OCI-LY1 (cell line): Measurements from ENCODE around the gene BCL2L13.

Experiments
- H2AFZ ChIP-seq: fragments of 200-600 bp; sonication (generic), shearing (Covaris generic); 2 replicates; pipeline ENCODE4 v1.6.0; 2014; ENCODE audit warnings: antibody characterized with exemption, mild to moderate bottlenecking, low read length
- H3F3A ChIP-seq: fragments of 200-600 bp; sonication (generic), shearing (Covaris generic); 2 replicates; pipeline ENCODE4 v1.6.0; 2014; ENCODE audit warnings: mild to moderate bottlenecking, antibody characterized with exemption, low read length, moderate library complexity; ENCODE audit not compliant: insufficient read depth
- H3K27ac ChIP-seq: fragments of 200-600 bp; sonication (generic); 2 replicates; pipeline ENCODE4 v1.5.1; 2014; ENCODE audit warnings: low read length, mixed run types, mild to moderate bottlenecking, low read depth; ENCODE audit not compliant: poor library complexity, severe bottlenecking
- H3K27me3 ChIP-seq: fragments of 200-600 bp; sonication (generic); 2 replicates; pipeline ENCODE4 v1.6.0; 2014; ENCODE audit warnings: antibody characterized with exemption, mild to moderate bottlenecking, low read length, moderate library complexity; ENCODE audit not compliant: insufficient read depth
- H3K36me3 ChIP-seq: fragments of 200-600 bp; sonication (generic); 2 replicates; pipeline ENCODE4 v1.6.1; 2014; ENCODE audit warnings: mild to moderate bottlenecking, antibody characterized with exemption, low read length, moderate library complexity, mixed read lengths; ENCODE audit not compliant: insufficient read depth
- H3K4me1 ChIP-seq: fragments of 200-600 bp; sonication (generic); 2 replicates; pipeline ENCODE4 v1.5.1; 2014; ENCODE audit warnings: mild to moderate bottlenecking, low read length, moderate library complexity; ENCODE audit not compliant: insufficient read depth, severe bottlenecking
- H3K4me2 ChIP-seq: fragments of 200-600 bp; sonication (generic), shearing (Covaris generic); 2 replicates; pipeline ENCODE4 v1.6.1; 2014; ENCODE audit warnings: low read length
- H3K4me3 ChIP-seq: fragments of 200-600 bp; sonication (generic); 2 replicates; pipeline ENCODE4 v1.5.1; 2014; ENCODE audit warnings: low read length, low read depth, mild to moderate bottlenecking, mixed read lengths; ENCODE audit not compliant: poor library complexity, severe bottlenecking
- H3K79me2 ChIP-seq: fragments of 200-600 bp; shearing (Covaris generic); 2 replicates; pipeline ENCODE4 v1.6.1; 2016; ENCODE audit warnings: mixed run types, low read length, mixed read lengths; ENCODE audit not compliant: insufficient read depth
- H3K9ac ChIP-seq: fragments of 200-600 bp; sonication (generic), shearing (Covaris generic); 2 replicates; pipeline ENCODE4 v1.6.1; 2014; ENCODE audit warnings: mild to moderate bottlenecking, low read length, mixed read lengths
- H3K9me2 ChIP-seq: fragments of 200-600 bp; sonication (generic), shearing (Covaris generic); 2 replicates; pipeline ENCODE4 v1.6.1; 2014; ENCODE audit warnings: low read depth, mild to moderate bottlenecking, low read length, mixed read lengths
- H3K9me3 ChIP-seq: fragments of 200-600 bp; shearing (Covaris generic); 2 replicates; pipeline ENCODE4 v1.6.1; 2014; ENCODE audit warnings: low read length, mixed read lengths
- H4K20me1 ChIP-seq: fragments of 200-600 bp; sonication (generic), shearing (Covaris generic); 2 replicates; pipeline ENCODE4 v1.6.0; 2016; ENCODE audit warnings: mild to moderate bottlenecking, low read length; ENCODE audit not compliant: insufficient read depth
- EZH2 ChIP-seq: fragments of 200-600 bp; sonication (generic), shearing (Covaris generic); IDR thresholded peaks from 2 replicates; pipeline ENCODE4 v1.8.0; 2017; ENCODE audit warnings: borderline replicate concordance, mixed run types, mild to moderate bottlenecking, antibody characterized with exemption, low read length, moderate library complexity, mixed read lengths
- TF ChIP-seq, protein P1 (sequence below): fragments of 200-600 bp; sonication (generic), shearing (Covaris generic); IDR thresholded peaks from 2 replicates; pipeline ENCODE4 v1.5.1; 2017; ENCODE audit warnings: mild to moderate bottlenecking, antibody characterized with exemption, low read length, moderate library complexity, mixed read lengths

The BCL2L13 gene

DNA sequence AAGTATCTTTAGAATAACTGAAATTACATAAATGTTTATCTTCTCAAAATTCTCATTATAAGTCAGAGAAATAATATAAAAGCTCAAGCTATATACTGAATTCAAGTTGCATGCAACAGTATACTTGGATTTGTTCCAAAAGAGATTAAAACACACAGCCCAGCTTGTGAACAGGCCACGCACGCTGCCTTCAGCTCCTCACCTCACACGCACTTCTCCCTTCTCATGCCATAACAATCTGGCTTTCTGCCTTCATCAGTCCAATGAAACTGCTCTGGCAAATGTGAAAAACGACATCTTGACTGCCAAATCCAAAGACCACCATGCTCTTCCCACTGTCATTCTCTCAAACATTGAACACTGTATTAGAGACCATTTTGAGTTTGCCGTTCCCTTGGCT is 32.1 kb upstream of the BCL2L13 start:
- Histone ChIP-seq H3K4me2 (no peak overlapping the region), H2AFZ (no peak overlapping the region), H3K27ac (no peak overlapping the region), H3K9ac (no peak overlapping the region), H3K79me2 (0 out of 2 replicates have a peak, but pooled peaks cover 4% of the 10 kb centered on the region), H3K9me2 (no peaks in the 10 kb centered on the region), H3K4me1 (no peaks in the 10 kb centered on the region), H3K27me3 (no peaks in the 10 kb centered on the region), H3F3A (no peaks in the 10 kb centered on the region), H3K4me3 (no peak overlapping the region), H4K20me1 (no peaks in the 10 kb centered on the region), H3K9me3 (no peaks in the 10 kb centered on the region), H3K36me3 (peaks cover 45% of the 10 kb centered on the region)
- TF ChIP-seq EZH2, result no peak
- TF ChIP-seq, protein P1, sequence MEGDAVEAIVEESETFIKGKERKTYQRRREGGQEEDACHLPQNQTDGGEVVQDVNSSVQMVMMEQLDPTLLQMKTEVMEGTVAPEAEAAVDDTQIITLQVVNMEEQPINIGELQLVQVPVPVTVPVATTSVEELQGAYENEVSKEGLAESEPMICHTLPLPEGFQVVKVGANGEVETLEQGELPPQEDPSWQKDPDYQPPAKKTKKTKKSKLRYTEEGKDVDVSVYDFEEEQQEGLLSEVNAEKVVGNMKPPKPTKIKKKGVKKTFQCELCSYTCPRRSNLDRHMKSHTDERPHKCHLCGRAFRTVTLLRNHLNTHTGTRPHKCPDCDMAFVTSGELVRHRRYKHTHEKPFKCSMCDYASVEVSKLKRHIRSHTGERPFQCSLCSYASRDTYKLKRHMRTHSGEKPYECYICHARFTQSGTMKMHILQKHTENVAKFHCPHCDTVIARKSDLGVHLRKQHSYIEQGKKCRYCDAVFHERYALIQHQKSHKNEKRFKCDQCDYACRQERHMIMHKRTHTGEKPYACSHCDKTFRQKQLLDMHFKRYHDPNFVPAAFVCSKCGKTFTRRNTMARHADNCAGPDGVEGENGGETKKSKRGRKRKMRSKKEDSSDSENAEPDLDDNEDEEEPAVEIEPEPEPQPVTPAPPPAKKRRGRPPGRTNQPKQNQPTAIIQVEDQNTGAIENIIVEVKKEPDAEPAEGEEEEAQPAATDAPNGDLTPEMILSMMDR, result no peak

GRCh38 chr22:17607891-17608521 is 30.6 kb upstream of the BCL2L13 start:
- H2AFZ ChIP-seq, result no peak overlapping the region
- no peak overlapping the region for H3K27ac ChIP-seq
- no peak overlapping the region for H3K9ac ChIP-seq
- no peaks in the 10 kb centered on the region for H3K9me2 ChIP-seq
- H3K27me3 ChIP-seq, result no peaks in the 10 kb centered on the region
- no peaks in the 10 kb centered on the region for H3K4me1 ChIP-seq
- TF ChIP-seq, protein P1, result no peak
- TF ChIP-seq EZH2, result no peak
- H3K4me2 ChIP-seq, result no peak overlapping the region
- no peaks in the 10 kb centered on the region for H3K9me3 ChIP-seq
- H3K4me3 ChIP-seq, result no peak overlapping the region
- H3K79me2 ChIP-seq, result 0 out of 2 replicates have a peak, but pooled peaks cover 4% of the 10 kb centered on the region
- H3K36me3 ChIP-seq, result peaks cover 60% of the 10 kb centered on the region
- no peaks in the 10 kb centered on the region for H3F3A ChIP-seq
- no peaks in the 10 kb centered on the region for H4K20me1 ChIP-seq

DNA sequence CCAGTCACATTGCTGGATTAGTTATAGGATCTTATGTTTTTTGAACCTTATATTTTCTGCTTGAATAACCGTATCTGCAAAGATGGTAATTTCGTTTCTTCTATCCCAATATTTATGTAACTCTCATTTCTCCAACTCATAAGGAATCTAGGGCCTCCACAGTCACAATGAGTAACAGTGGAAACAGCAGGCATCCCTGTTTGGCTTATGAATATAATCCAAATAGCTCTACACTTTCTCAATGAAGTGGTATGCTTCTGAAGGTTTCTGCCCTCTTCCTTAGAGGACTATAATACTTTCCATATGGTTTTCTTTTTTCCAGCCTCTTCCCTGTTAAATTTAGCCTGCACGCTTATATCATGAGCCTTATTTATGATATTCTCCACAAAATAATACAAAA is 26.5 kb upstream of the BCL2L13 start:
- H3K36me3 ChIP-seq, result peaks cover 47% of the 10 kb centered on the region

More for the DNA sequence above, 26.5 kb upstream of the BCL2L13 start:
- Histone ChIP-seq H3F3A (no peaks in the 10 kb centered on the region), H3K27ac (no peak overlapping the region), H3K9ac (no peak overlapping the region), H3K4me3 (no peak overlapping the region), H3K27me3 (no peaks in the 10 kb centered on the region), H3K9me3 (no peaks in the 10 kb centered on the region), H3K4me1 (no peaks in the 10 kb centered on the region), H2AFZ (no peak overlapping the region), H3K9me2 (no peaks in the 10 kb centered on the region), H3K4me2 (no peak overlapping the region), H3K79me2 (no peaks in the 10 kb centered on the region), H4K20me1 (no peaks in the 10 kb centered on the region)
- TF ChIP-seq EZH2, result no peak
- TF ChIP-seq, protein P1, result no peak
